ENCODE measurements around the gene ERBB4. TPM values are rescaled to one million over a fixed set of nuclear protein-coding genes. Genes with fewer than 3 reads are reported as not detected.

ERBB4 gene
- polyA plus RNA-seq, 1 of the 3 experiments (the other 2 are of a cell fraction), result 0.05 TPM

- Histone ChIP-seq H3K4me1 (ENCODE audit: control insufficient read depth in 1 of 2, insufficient read depth in 2 of 2, low read depth in 1 of 2, low read length in 1 of 2) (peaks cover 0 to 2% of the 10 kb centered on the region in 2 experiments; a peak in 1 of 4 replicates), H3K9me3 (no peaks in the 10 kb centered on the region), H3K36me3 (replicated peaks in 1 of 2; ENCODE audit: control insufficient read depth in 1 of 2, insufficient read depth in 2 of 2, low read length in 1 of 2) (no peaks in the 10 kb centered on the region), H4K20me1 (ENCODE audit: insufficient read depth) (no peaks in the 10 kb centered on the region), H2AFZ (ENCODE audit: low read depth) (0 out of 2 replicates have a peak overlapping the region, but pooled peaks have one; percentile 11), H3K4me3 (ENCODE audit: low read depth in 2 of 2, low read length in 1 of 2) (no peak overlapping the region), H3K4me2 (no peak overlapping the region), H3K79me2 (ENCODE audit: insufficient read depth) (no peaks in the 10 kb centered on the region), H3K9me2 (no peaks in the 10 kb centered on the region), H3F3A (replicated peaks; ENCODE audit: insufficient read depth) (no peaks in the 10 kb centered on the region), H3K27me3 (ENCODE audit: insufficient read depth) (no peaks in the 10 kb centered on the region), H3K27ac (ENCODE audit: low read depth in 2 of 2, low read length in 1 of 2) (no peak overlapping the region), H3K9ac (no peak overlapping the region)
- DNase-seq, result no peak
- CTCF ChIA-PET, result no interaction called here
- 82% methylated on average over 3 of the region's 3 CpGs for WGBS (ENCODE audit: low lambda C conversion rate)
- no peak for TF ChIP-seq RAD21 (IDR thresholded peaks at IDR 0.05; ENCODE audit: low read length)
- TF ChIP-seq SMC3 (IDR thresholded peaks at IDR 0.05; ENCODE audit: low read depth, low read length), result no peak
- no peak for TF ChIP-seq EP300 (IDR thresholded peaks at IDR 0.05; ENCODE audit: borderline replicate concordance in 1 of 2, low read depth in 1 of 2, low read length in 1 of 2)
- TF ChIP-seq FOXJ3 (CRISPR knock-in tag; IDR thresholded peaks at IDR 0.05), result no peak
- TF ChIP-seq TEAD4 (IDR thresholded peaks at IDR 0.05; ENCODE audit: borderline replicate concordance, insufficient read depth), result no peak
- TF ChIP-seq RXRA (IDR thresholded peaks at IDR 0.05; ENCODE audit: borderline replicate concordance, low read depth), result no peak
- TF ChIP-seq, protein P1, sequence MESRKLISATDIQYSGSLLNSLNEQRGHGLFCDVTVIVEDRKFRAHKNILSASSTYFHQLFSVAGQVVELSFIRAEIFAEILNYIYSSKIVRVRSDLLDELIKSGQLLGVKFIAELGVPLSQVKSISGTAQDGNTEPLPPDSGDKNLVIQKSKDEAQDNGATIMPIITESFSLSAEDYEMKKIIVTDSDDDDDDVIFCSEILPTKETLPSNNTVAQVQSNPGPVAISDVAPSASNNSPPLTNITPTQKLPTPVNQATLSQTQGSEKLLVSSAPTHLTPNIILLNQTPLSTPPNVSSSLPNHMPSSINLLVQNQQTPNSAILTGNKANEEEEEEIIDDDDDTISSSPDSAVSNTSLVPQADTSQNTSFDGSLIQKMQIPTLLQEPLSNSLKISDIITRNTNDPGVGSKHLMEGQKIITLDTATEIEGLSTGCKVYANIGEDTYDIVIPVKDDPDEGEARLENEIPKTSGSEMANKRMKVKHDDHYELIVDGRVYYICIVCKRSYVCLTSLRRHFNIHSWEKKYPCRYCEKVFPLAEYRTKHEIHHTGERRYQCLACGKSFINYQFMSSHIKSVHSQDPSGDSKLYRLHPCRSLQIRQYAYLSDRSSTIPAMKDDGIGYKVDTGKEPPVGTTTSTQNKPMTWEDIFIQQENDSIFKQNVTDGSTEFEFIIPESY (IDR thresholded peaks at IDR 0.05; ENCODE audit: borderline replicate concordance, low read depth), result no peak
- TF ChIP-seq YY1 (IDR thresholded peaks at IDR 0.05; ENCODE audit: low read depth), result no peak
- TF ChIP-seq CHD2 (IDR thresholded peaks at IDR 0.05; ENCODE audit: low read length, partially characterized antibody), result no peak
- POLR2A ChIA-PET, result no interaction called here
Measured at GRCh38 chr2:212265777-212266176, 272.8 kb downstream of the ERBB4 start.

DNA sequence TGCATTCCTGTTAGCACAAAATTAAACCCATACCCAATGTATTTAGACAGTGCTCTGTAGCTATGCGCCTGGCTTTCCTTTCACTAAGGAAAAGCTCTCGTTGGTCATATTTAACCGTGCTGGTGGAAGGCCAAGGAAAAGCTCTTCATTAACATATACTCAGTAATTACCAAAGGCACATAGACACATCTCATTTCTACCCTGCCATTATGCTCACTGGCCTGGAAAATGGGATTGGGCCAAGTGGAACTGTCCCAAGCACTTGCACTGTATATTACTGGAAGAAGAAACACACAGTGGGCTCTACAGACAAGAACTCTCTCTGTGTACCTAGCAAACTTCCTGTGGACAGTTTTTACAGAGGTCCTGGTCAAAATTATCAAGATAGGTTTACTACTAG, 274.4 kb downstream of the ERBB4 start:
- DNase-seq, result no peak
- Histone ChIP-seq H3K9me2 (no peaks in the 10 kb centered on the region), H3K79me2 (ENCODE audit: insufficient read depth) (no peaks in the 10 kb centered on the region), H3K27ac (ENCODE audit: low read depth in 2 of 2, low read length in 1 of 2) (no peak overlapping the region), H2AFZ (ENCODE audit: low read depth) (no peak overlapping the region), H3K27me3 (ENCODE audit: insufficient read depth) (no peaks in the 10 kb centered on the region), H3K4me1 (ENCODE audit: control insufficient read depth in 1 of 2, insufficient read depth in 2 of 2, low read depth in 1 of 2, low read length in 1 of 2) (peaks cover 0 to 2% of the 10 kb centered on the region in 2 experiments; a peak in 1 of 4 replicates), H3K36me3 (replicated peaks in 1 of 2; ENCODE audit: control insufficient read depth in 1 of 2, insufficient read depth in 2 of 2, low read length in 1 of 2) (no peaks in the 10 kb centered on the region), H3K4me3 (ENCODE audit: low read depth in 2 of 2, low read length in 1 of 2) (no peak overlapping the region), H3K9me3 (no peaks in the 10 kb centered on the region), H3K4me2 (no peak overlapping the region), H3F3A (replicated peaks; ENCODE audit: insufficient read depth) (no peaks in the 10 kb centered on the region), H3K9ac (no peak overlapping the region), H4K20me1 (ENCODE audit: insufficient read depth) (no peaks in the 10 kb centered on the region)
- ChIA-PET CTCF (no interaction called here), POLR2A (no interaction called here)
- WGBS (ENCODE audit: low lambda C conversion rate), result 77% methylated on average over 3 of the region's 3 CpGs
- TF ChIP-seq REST (IDR thresholded peaks at IDR 0.05; ENCODE audit: low read depth, low read length) (no peak), FOXJ3 (CRISPR knock-in tag; IDR thresholded peaks at IDR 0.05) (no peak), EP300 (IDR thresholded peaks at IDR 0.05; ENCODE audit: borderline replicate concordance in 1 of 2, low read depth in 1 of 2, low read length in 1 of 2) (no peak), USF1 (IDR thresholded peaks at IDR 0.05; ENCODE audit: borderline replicate concordance, low read depth) (no peak), RAD21 (IDR thresholded peaks at IDR 0.05; ENCODE audit: low read length) (no peak), MEF2A (IDR thresholded peaks at IDR 0.05; ENCODE audit: borderline replicate concordance, low read depth) (no peak), CTCF (IDR thresholded peaks at IDR 0.05) (no peak), SMC3 (IDR thresholded peaks at IDR 0.05; ENCODE audit: low read depth, low read length) (no peak), FOSL2 (IDR thresholded peaks at IDR 0.05; ENCODE audit: borderline replicate concordance, low read depth) (no peak), POLR2AphosphoS5 (IDR thresholded peaks at IDR 0.05; ENCODE audit: low read depth, low read length) (no peak), RFX5 (IDR thresholded peaks at IDR 0.05; ENCODE audit: low read length) (no peak), FOXM1 (IDR thresholded peaks at IDR 0.05; ENCODE audit: low read depth) (no peak), EZH2phosphoT487 (IDR thresholded peaks at IDR 0.05; ENCODE audit: borderline replicate concordance, low read depth) (no peak), TCF12 (IDR thresholded peaks at IDR 0.05) (no peak), CHD2 (IDR thresholded peaks at IDR 0.05; ENCODE audit: low read length, partially characterized antibody) (no peak)

Measured in SK-N-SH (cell line).